HG03066 (cell line): ENCODE data around the gene CSNK1A1.

Experiments
- ATAC-seq: cut with Tn5 transposase; IDR thresholded peaks from one replicate; pipeline ENCODE4 v1.9.1; 2021; ENCODE audit warnings: low read depth; ENCODE audit not compliant: unreplicated experiment

CSNK1A1 gene

GRCh38 chr5:149443210-149443609, 108.0 kb downstream of the CSNK1A1 start:
- no peak for ATAC-seq

- ATAC-seq: peak; percentile 65
These were observed 108.6 kb downstream of the CSNK1A1 start for GRCh38 chr5:149442563-149443182.
